K562 (cell line): ENCODE data around the gene ZFP14. TPM values are rescaled to one million over a fixed set of nuclear protein-coding genes. Genes with fewer than 3 reads are reported as not detected.

Experiments used
- ATF1 ChIP-seq, 2 experiments: fragments of 450-650 bp in 1 of 2; IDR thresholded peaks; 2 replicates each; pipeline ENCODE4 v1.6.1; 2016; ENCODE audit warnings: missing compliant biosample characterization in 1 of 2, missing genetic modification characterization in 1 of 2
- BDP1 ChIP-seq: IDR thresholded peaks from 3 replicates; pipeline ENCODE4 v1.6.1; 2011; ENCODE audit not compliant: insufficient read length, insufficient read depth
- CAMTA2 ChIP-seq: fragments of 250-450 bp; sonication (Bioruptor Pico); conservative IDR thresholded peaks from 2 replicates; pipeline ENCODE4 v1.5.1; 2022
- CBFB ChIP-seq: sonication (generic); formaldehyde crosslinking; IDR thresholded peaks from 2 replicates; pipeline ENCODE4 v1.4.0; 2020; ENCODE audit warnings: mild to moderate bottlenecking, missing genetic modification reagents
- CHD4 ChIP-seq: fragments of 200-600 bp; sonication (generic); IDR thresholded peaks from 3 replicates; pipeline ENCODE4 v1.6.1; 2012; ENCODE audit warnings: low read depth, mild to moderate bottlenecking, mixed read lengths, low read length, inconsistent platforms; ENCODE audit not compliant: insufficient read depth, insufficient replicate concordance, poor library complexity, severe bottlenecking
- ERF ChIP-seq: fragments of 450-650 bp; formaldehyde crosslinking; IDR thresholded peaks from 2 replicates; pipeline ENCODE4 v1.4.0; 2020; ENCODE audit warnings: mild to moderate bottlenecking, mixed read lengths
- GATAD2A ChIP-seq: fragments of 450-650 bp; IDR thresholded peaks from 2 replicates; pipeline ENCODE4 v1.6.1; 2017
- GTF2E2 ChIP-seq: fragments of 200-800 bp; sonication (Bioruptor generic); IDR thresholded peaks from 2 replicates; pipeline ENCODE4 v1.6.1; 2016; ENCODE audit warnings: missing genetic modification characterization, missing compliant biosample characterization
- HMGXB4 ChIP-seq: sonication (generic); formaldehyde crosslinking; IDR thresholded peaks from 2 replicates; pipeline ENCODE4 v1.8.1; 2023; ENCODE audit warnings: mild to moderate bottlenecking, missing genetic modification reagents
- IRF2 ChIP-seq: sonication (generic); formaldehyde crosslinking; IDR thresholded peaks from 2 replicates; pipeline ENCODE4 v1.8.1; 2022; ENCODE audit warnings: mild to moderate bottlenecking, missing genetic modification reagents
- L3MBTL2 ChIP-seq: fragments of 450-650 bp; IDR thresholded peaks from 2 replicates; pipeline ENCODE4 v1.6.1; 2016; ENCODE audit warnings: mild to moderate bottlenecking, moderate library complexity
- MAZ ChIP-seq, 2 experiments: fragments of 450-650 bp in 1 of 2; sonication (generic) in 1 of 2; formaldehyde crosslinking; IDR thresholded peaks in 1 of 2; conservative IDR thresholded peaks in 1 of 2; 2 replicates each; pipeline versions ENCODE4 v1.4.0 to v1.5.0; 2020; ENCODE audit warnings: mild to moderate bottlenecking in 1 of 2, missing genetic modification reagents in 1 of 2
- MEF2A ChIP-seq: IDR thresholded peaks from 2 replicates; pipeline ENCODE4 v1.6.1; 2011; ENCODE audit warnings: low read depth, mild to moderate bottlenecking, low read length, moderate library complexity; ENCODE audit not compliant: control insufficient read depth
- MTA2 ChIP-seq: fragments of 450-650 bp; IDR thresholded peaks from 2 replicates; pipeline ENCODE4 v1.6.1; 2016; ENCODE audit warnings: low read depth
- NR0B1 ChIP-seq: fragments of 450-650 bp; IDR thresholded peaks from one replicate; pipeline ENCODE4 v1.6.1; 2018; ENCODE audit warnings: mild to moderate bottlenecking, moderate library complexity; ENCODE audit not compliant: partially characterized antibody
- PHF8 ChIP-seq: fragments of 200-600 bp; sonication (generic); IDR thresholded peaks from 2 replicates; pipeline ENCODE4 v1.6.1; 2012; ENCODE audit warnings: mixed run types, mild to moderate bottlenecking, inconsistent platforms, low read length, moderate library complexity, borderline replicate concordance
- SIRT6 ChIP-seq: IDR thresholded peaks from one replicate; pipeline ENCODE4 v1.6.1; 2012; ENCODE audit warnings: low read depth, mild to moderate bottlenecking, control low read depth, inconsistent platforms, low read length, moderate library complexity
- TBP ChIP-seq: optimal IDR thresholded peaks from 2 replicates; pipeline ENCODE3; 2011; ENCODE audit warnings: low read depth, low read length, improper control_type of control experiment
- YY1 ChIP-seq, 3 experiments: IDR thresholded peaks; 2 replicates each; pipeline ENCODE4 v1.6.1; 2011; ENCODE audit warnings: low read length in 2 of 3, mild to moderate bottlenecking in 2 of 3, moderate library complexity in 2 of 3, borderline replicate concordance in 1 of 3, control low read depth in 1 of 3, low read depth in 1 of 3; ENCODE audit not compliant: insufficient read depth in 3 of 3, insufficient replicate concordance in 2 of 3, control insufficient read depth in 1 of 3, insufficient read length in 1 of 3; ENCODE audit errors: extremely low read depth in 1 of 3
- ZFPM2 ChIP-seq: fragments of 250-450 bp; sonication (Bioruptor Pico); IDR thresholded peaks from 2 replicates; pipeline ENCODE4 v1.5.1; 2022; ENCODE audit warnings: mild to moderate bottlenecking
- ZNF507 ChIP-seq: conservative IDR thresholded peaks from 2 replicates; pipeline ENCODE4 v1.6.1; 2017; ENCODE audit warnings: missing genetic modification characterization, missing compliant biosample characterization
- ZNF518B ChIP-seq: fragments of 250-450 bp; sonication (Bioruptor Pico); IDR thresholded peaks from 2 replicates; pipeline ENCODE4 v1.5.0; 2021; ENCODE audit warnings: mild to moderate bottlenecking, moderate library complexity
- polyA plus RNA-seq, 8 experiments: library from polyadenylated mRNA; depleted of rRNA in 4 of 8; stranded (reverse) in 5 of 8; unstranded in 3 of 8; fragments of >200 nt; fragmentation: Nextera tagmentation in 2 of 8; fragmentation: Illumina TruSeq in 1 of 8; extraction: Ambion mirVana in 2 of 8; extraction: Trizol in 1 of 8; gene quantifications; 2 replicates each; pipeline versions ENCODE4 v1.2.1 to v1.2.3, GENCODE V29; 2011 to 2014; ENCODE audit warnings: inconsistent platforms in 1 of 8, missing spikeins in 1 of 8
- total RNA-seq, 7 experiments: library from RNA; depleted of rRNA in 6 of 7; stranded (reverse); fragments of >200 nt in 6 of 7; fragmentation: Illumina TruSeq in 2 of 7; extraction: Trizol in 2 of 7; gene quantifications; 2 replicates each; pipeline versions ENCODE4 v1.2.1 to v1.2.3, GENCODE V29; 2011 to 2021; ENCODE audit warnings: low replicate concordance in 1 of 7

ZFP14 gene
- total and polyA plus RNA-seq, 9 of the 15 experiments (the other 6 are each of a cell fraction or from before 2014, with no cell fraction given): 0.80 to 1.9 (median 1.4) TPM

- TF ChIP-seq ZNF518B (CRISPR knock-in tag): no peak
- TF ChIP-seq CAMTA2 (CRISPR knock-in tag): no peak
- peak; percentile 29 for TF ChIP-seq TBP
- TF ChIP-seq ATF1 (CRISPR knock-in tag; IDR thresholded peaks at IDR 0.05): no peak
- peak; percentile 64 for TF ChIP-seq ATF1 (tag; IDR thresholded peaks at IDR 0.05)
- no peak for TF ChIP-seq CBFB
- peak; percentile 61 for TF ChIP-seq PHF8
- TF ChIP-seq SIRT6: no peak
- TF ChIP-seq IRF2 (CRISPR knock-in tag): no peak
- TF ChIP-seq L3MBTL2: peak; percentile 64
- TF ChIP-seq NR0B1: no peak
- TF ChIP-seq CHD4: no peak
- no peak for TF ChIP-seq ZFPM2 (CRISPR knock-in tag)
- no peak for TF ChIP-seq ZNF507 (tag)
- TF ChIP-seq GATAD2A: no peak
- TF ChIP-seq GTF2E2 (tag): no peak
- no peak for TF ChIP-seq MEF2A
- TF ChIP-seq HMGXB4: no peak
- TF ChIP-seq ERF (CRISPR knock-in tag): no peak
- peak in 1 of 2 experiments; percentile 27; a peak in 1 of 4 replicates for TF ChIP-seq MAZ (CRISPR knock-in tag; conservative IDR thresholded peaks at IDR 0.05 in 1 of 2, IDR thresholded peaks at IDR 0.05 in 1 of 2)
- no peak for TF ChIP-seq MTA2
- no peak for TF ChIP-seq YY1 (IDR thresholded peaks at IDR 0.05; ENCODE audit: borderline replicate concordance in 1 of 3, control insufficient read depth in 1 of 3, extremely low read depth in 1 of 3, insufficient read depth in 3 of 3, insufficient read length in 1 of 3, insufficient replicate concordance in 2 of 3, low read depth in 1 of 3, low read length in 2 of 3)
- no peak for TF ChIP-seq BDP1
Observed at GRCh38 chr19:36418287-36419001, 39.4 kb upstream of the ZFP14 start, which contains the start of gene ZFP82 (continued).
